ENCODE results near the gene SNX20. TPM values are rescaled to one million over a fixed set of nuclear protein-coding genes. Genes with fewer than 3 reads are reported as not detected.
A peak's percentile ranks its signal among the peaks of the same experiment; 100 is the strongest.

SNX20 gene
- polyA plus RNA-seq, 4 donors = 0.22 to 3.0 (median 1.3) TPM

GRCh38 chr16:50673496-50674275 is 7.4 kb downstream of the SNX20 start:
- no peak for DNase-seq
- 69 to 81% (median 75%) methylated on average over 67 to 70 of the region's 70 CpGs for WGBS, 3 donors
- Histone ChIP-seq H3K36me3 (ENCODE audit: control insufficient read depth in 3 of 3, insufficient read depth in 2 of 3, low read depth in 1 of 3, low read length in 3 of 3) (no peaks in the 10 kb centered on the region), H3K4me1 (ENCODE audit: control insufficient read depth in 3 of 3, insufficient read depth in 2 of 3, low read depth in 1 of 3, low read length in 2 of 3) (no peaks in the 10 kb centered on the region), H3K27me3 (ENCODE audit: control insufficient read depth in 3 of 3, insufficient read depth in 3 of 3, low read length in 3 of 3) (peaks cover 0 to 9% (median 0%) of the 10 kb centered on the region in 3 donors), H3K27ac (ENCODE audit: low read depth in 1 of 3, low read length in 2 of 3) (no peak overlapping the region), H3K4me3 (ENCODE audit: low read depth in 1 of 3, low read length in 3 of 3) (no peak overlapping the region), H3K9me3 (ENCODE audit: control insufficient read depth in 2 of 2, insufficient read depth in 1 of 2, low read depth in 1 of 2, low read length in 1 of 2) (peaks cover 0 to 28% of the 10 kb centered on the region in 2 donors)
- FAIRE-seq = no peak

GRCh38 chr16:50671644-50672260 is 9.4 kb downstream of the SNX20 start:
- Histone ChIP-seq H3K4me1 (ENCODE audit: control insufficient read depth in 3 of 3, insufficient read depth in 2 of 3, low read depth in 1 of 3, low read length in 2 of 3) (no peaks in the 10 kb centered on the region), H3K4me3 (ENCODE audit: low read depth in 1 of 3, low read length in 3 of 3) (no peak overlapping the region), H3K9me3 (ENCODE audit: control insufficient read depth in 2 of 2, insufficient read depth in 1 of 2, low read depth in 1 of 2, low read length in 1 of 2) (peaks cover 0 to 28% of the 10 kb centered on the region in 2 donors), H3K27ac (ENCODE audit: low read depth in 1 of 3, low read length in 2 of 3) (no peak overlapping the region), H3K27me3 (ENCODE audit: control insufficient read depth in 3 of 3, insufficient read depth in 3 of 3, low read length in 3 of 3) (peaks cover 0 to 9% (median 0%) of the 10 kb centered on the region in 3 donors), H3K36me3 (ENCODE audit: control insufficient read depth in 3 of 3, insufficient read depth in 2 of 3, low read depth in 1 of 3, low read length in 3 of 3) (no peaks in the 10 kb centered on the region)
- WGBS, 3 donors = 53 to 75% (median 64%) methylated on average over 2 of the region's 2 CpGs
- FAIRE-seq (no peak), DNase-seq (peak; percentile 18 to 46)

GRCh38 chr16:50670476-50670875 is 10.6 kb downstream of the SNX20 start:
- Histone ChIP-seq H3K27me3 (ENCODE audit: control insufficient read depth in 3 of 3, insufficient read depth in 3 of 3, low read length in 3 of 3) (peaks cover 0 to 9% (median 0%) of the 10 kb centered on the region in 3 donors), H3K27ac (ENCODE audit: low read depth in 1 of 3, low read length in 2 of 3) (no peak overlapping the region), H3K9me3 (ENCODE audit: control insufficient read depth in 2 of 2, insufficient read depth in 1 of 2, low read depth in 1 of 2, low read length in 1 of 2) (peaks cover 0 to 28% of the 10 kb centered on the region in 2 donors), H3K4me3 (ENCODE audit: low read depth in 1 of 3, low read length in 3 of 3) (no peak overlapping the region), H3K4me1 (ENCODE audit: control insufficient read depth in 3 of 3, insufficient read depth in 2 of 3, low read depth in 1 of 3, low read length in 2 of 3) (no peaks in the 10 kb centered on the region), H3K36me3 (ENCODE audit: control insufficient read depth in 3 of 3, insufficient read depth in 2 of 3, low read depth in 1 of 3, low read length in 3 of 3) (no peaks in the 10 kb centered on the region)
- FAIRE-seq (no peak), DNase-seq (no peak)
- 92 to 95% (median 94%) methylated on average over 6 of the region's 6 CpGs for WGBS, 3 donors

GRCh38 chr16:50669741-50670140 is 11.4 kb downstream of the SNX20 start:
- Histone ChIP-seq H3K9me3 (ENCODE audit: control insufficient read depth in 2 of 2, insufficient read depth in 1 of 2, low read depth in 1 of 2, low read length in 1 of 2) (peaks cover 0 to 29% of the 10 kb centered on the region in 2 donors), H3K27me3 (ENCODE audit: control insufficient read depth in 3 of 3, insufficient read depth in 3 of 3, low read length in 3 of 3) (peaks cover 0 to 9% (median 0%) of the 10 kb centered on the region in 3 donors), H3K4me1 (ENCODE audit: control insufficient read depth in 3 of 3, insufficient read depth in 2 of 3, low read depth in 1 of 3, low read length in 2 of 3) (peaks cover 0 to 3% (median 0%) of the 10 kb centered on the region in 3 donors), H3K4me3 (ENCODE audit: low read depth in 1 of 3, low read length in 3 of 3) (no peak overlapping the region), H3K36me3 (ENCODE audit: control insufficient read depth in 3 of 3, insufficient read depth in 2 of 3, low read depth in 1 of 3, low read length in 3 of 3) (no peaks in the 10 kb centered on the region), H3K27ac (ENCODE audit: low read depth in 1 of 3, low read length in 2 of 3) (no peak overlapping the region)
- FAIRE-seq (no peak), DNase-seq (no peak)
- 95 to 99% (median 96%) methylated on average over 4 of the region's 4 CpGs for WGBS, 3 donors

GRCh38 chr16:50668368-50669008 is 12.6 kb downstream of the SNX20 start:
- H3K36me3 ChIP-seq (ENCODE audit: control insufficient read depth in 3 of 3, insufficient read depth in 2 of 3, low read depth in 1 of 3, low read length in 3 of 3) = no peaks in the 10 kb centered on the region
- H3K4me3 ChIP-seq (ENCODE audit: low read depth in 1 of 3, low read length in 3 of 3) = no peak overlapping the region
- H3K4me1 ChIP-seq (ENCODE audit: control insufficient read depth in 3 of 3, insufficient read depth in 2 of 3, low read depth in 1 of 3, low read length in 2 of 3) = peaks cover 0 to 3% (median 0%) of the 10 kb centered on the region in 3 donors
- WGBS, 3 donors = 49 to 64% (median 57%) methylated on average over 5 of the region's 5 CpGs
- peaks cover 0 to 31% of the 10 kb centered on the region in 2 donors for H3K9me3 ChIP-seq (ENCODE audit: control insufficient read depth in 2 of 2, insufficient read depth in 1 of 2, low read depth in 1 of 2, low read length in 1 of 2)
- DNase-seq = peak in 1 of 2 donors; percentile 33
- no peak for FAIRE-seq
- peak overlapping the region in 1 of 3 donors; percentile 17 for H3K27ac ChIP-seq (ENCODE audit: low read depth in 1 of 3, low read length in 2 of 3)
- peaks cover 0 to 4% (median 0%) of the 10 kb centered on the region in 3 donors for H3K27me3 ChIP-seq (ENCODE audit: control insufficient read depth in 3 of 3, insufficient read depth in 3 of 3, low read length in 3 of 3)

- no peaks in the 10 kb centered on the region for H3K27me3 ChIP-seq (ENCODE audit: control insufficient read depth in 3 of 3, insufficient read depth in 3 of 3, low read length in 3 of 3)
- H3K4me1 ChIP-seq (ENCODE audit: control insufficient read depth in 3 of 3, insufficient read depth in 2 of 3, low read depth in 1 of 3, low read length in 2 of 3) = peaks cover 0 to 3% (median 0%) of the 10 kb centered on the region in 3 donors
- FAIRE-seq = no peak
- DNase-seq = peak in 1 of 2 donors; percentile 23
- no peak overlapping the region for H3K4me3 ChIP-seq (ENCODE audit: low read depth in 1 of 3, low read length in 3 of 3)
- H3K9me3 ChIP-seq (ENCODE audit: control insufficient read depth in 2 of 2, insufficient read depth in 1 of 2, low read depth in 1 of 2, low read length in 1 of 2) = peaks cover 0 to 24% of the 10 kb centered on the region in 2 donors
- peak overlapping the region in 1 of 3 donors; percentile 53 for H3K27ac ChIP-seq (ENCODE audit: low read depth in 1 of 3, low read length in 2 of 3)
- WGBS, 3 donors = 82 to 88% (median 86%) methylated on average over 21 of the region's 21 CpGs
- no peaks in the 10 kb centered on the region for H3K36me3 ChIP-seq (ENCODE audit: control insufficient read depth in 3 of 3, insufficient read depth in 2 of 3, low read depth in 1 of 3, low read length in 3 of 3)
Measured at GRCh38 chr16:50667497-50668367, 13.4 kb downstream of the SNX20 start.

- FAIRE-seq (no peak), DNase-seq (peak in 1 of 2 donors; percentile 13)
- H3K27me3 ChIP-seq (ENCODE audit: control insufficient read depth in 3 of 3, insufficient read depth in 3 of 3, low read length in 3 of 3) = no peaks in the 10 kb centered on the region
- peaks cover 0 to 3% (median 0%) of the 10 kb centered on the region in 3 donors for H3K4me1 ChIP-seq (ENCODE audit: control insufficient read depth in 3 of 3, insufficient read depth in 2 of 3, low read depth in 1 of 3, low read length in 2 of 3)
- H3K9me3 ChIP-seq (ENCODE audit: control insufficient read depth in 2 of 2, insufficient read depth in 1 of 2, low read depth in 1 of 2, low read length in 1 of 2) = peaks cover 0 to 15% of the 10 kb centered on the region in 2 donors
- H3K36me3 ChIP-seq (ENCODE audit: control insufficient read depth in 3 of 3, insufficient read depth in 2 of 3, low read depth in 1 of 3, low read length in 3 of 3) = no peaks in the 10 kb centered on the region
- peak overlapping the region in 1 of 3 donors; percentile 53 for H3K27ac ChIP-seq (ENCODE audit: low read depth in 1 of 3, low read length in 2 of 3)
- 67 to 84% (median 70%) methylated on average over 9 of the region's 9 CpGs for WGBS, 3 donors
- H3K4me3 ChIP-seq (ENCODE audit: low read depth in 1 of 3, low read length in 3 of 3) = no peak overlapping the region
Measured at GRCh38 chr16:50666658-50667496, 14.2 kb downstream of the SNX20 start.
